AG08396 (cell line): Measurements from ENCODE around the gene RAI1.
"Not testable (repeated sequence)": the region's sequence is repeated elsewhere in the genome, so short reads cannot be mapped to it uniquely, and the experiment has no call there.

ENCODE experiments used
- DNase-seq: peaks from one replicate; pipeline ENCODE4 v3.0.0; 2012; ENCODE audit warnings: low spot score, mixed read lengths

RAI1 gene

DNA sequence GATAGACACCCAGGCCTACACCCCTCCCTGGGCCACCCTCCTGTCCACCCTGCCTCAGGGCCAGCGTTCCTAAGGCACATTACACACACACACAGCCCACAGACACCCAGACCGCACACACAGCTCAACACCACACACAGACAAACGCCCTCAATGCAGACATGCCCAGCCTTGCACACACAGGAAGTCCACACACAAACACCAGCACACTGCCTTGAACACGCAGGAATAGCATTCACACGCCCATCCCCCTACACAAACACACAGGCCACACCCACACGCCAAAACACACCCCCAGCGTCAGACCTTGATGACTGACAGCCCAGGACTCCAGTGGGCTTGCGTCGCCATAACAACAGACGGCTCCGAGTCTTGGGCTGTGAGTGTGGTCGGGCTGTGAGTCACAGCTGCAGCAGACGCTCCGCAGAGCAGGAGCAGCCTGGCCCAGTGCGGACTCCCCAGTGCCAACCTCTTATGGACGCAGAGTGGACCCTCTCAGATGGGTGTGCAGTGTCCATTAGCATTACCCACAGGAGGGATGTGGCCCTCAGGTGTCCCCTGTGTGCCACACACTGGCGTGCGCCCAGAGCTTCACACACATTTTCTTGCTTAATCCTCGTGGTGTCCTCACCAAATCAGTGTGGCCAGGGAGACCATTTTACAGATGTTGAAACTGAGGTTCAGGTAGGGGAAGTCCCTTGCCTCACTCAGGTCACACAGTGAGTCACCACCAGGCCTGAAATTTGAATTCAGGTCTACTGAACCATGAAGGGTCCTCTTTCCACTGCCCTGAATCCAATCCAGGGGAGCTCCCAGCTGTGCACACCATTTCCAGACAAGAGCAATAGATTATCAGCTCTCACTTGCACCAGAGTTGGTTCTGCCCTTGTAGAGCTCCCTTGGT is 17.8 kb upstream of the RAI1 start:
- peak; percentile 97 for DNase-seq

GRCh38 chr17:17664064-17664452 is 17.2 kb upstream of the RAI1 start:
- no peak for DNase-seq

- DNase-seq, result no peak
Observed at GRCh38 chr17:17665255-17665654, 16.0 kb upstream of the RAI1 start.

DNA sequence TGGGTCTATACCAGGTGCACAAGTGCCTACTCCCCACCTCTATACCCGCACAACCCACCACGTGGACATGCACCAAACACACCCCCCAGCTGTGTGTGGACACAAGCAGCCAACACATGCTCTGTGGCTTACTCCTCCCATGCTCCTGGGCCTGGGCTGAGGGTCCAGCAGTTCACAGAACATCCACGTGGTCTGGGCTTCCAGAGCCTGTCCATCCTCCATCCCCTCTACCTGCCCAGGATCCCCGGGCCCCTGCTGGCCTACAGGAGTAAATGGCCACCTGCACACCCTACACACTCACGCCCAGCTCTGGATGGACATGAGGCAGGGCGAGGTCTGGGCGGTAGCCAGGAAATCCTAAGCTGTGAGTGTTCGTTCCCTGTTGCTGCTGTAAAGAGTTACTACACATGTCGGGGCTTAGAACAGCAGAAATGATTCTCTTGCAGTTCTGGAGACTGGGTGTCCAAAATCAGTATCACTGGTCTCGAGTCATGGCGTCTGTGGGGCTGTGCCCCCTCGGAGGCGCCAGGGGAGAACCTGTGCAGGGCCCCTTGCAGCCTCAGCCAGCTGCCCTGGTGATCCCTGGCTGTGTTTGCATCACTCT is 15.0 kb upstream of the RAI1 start:
- DNase-seq, result peak; percentile 80

DNA sequence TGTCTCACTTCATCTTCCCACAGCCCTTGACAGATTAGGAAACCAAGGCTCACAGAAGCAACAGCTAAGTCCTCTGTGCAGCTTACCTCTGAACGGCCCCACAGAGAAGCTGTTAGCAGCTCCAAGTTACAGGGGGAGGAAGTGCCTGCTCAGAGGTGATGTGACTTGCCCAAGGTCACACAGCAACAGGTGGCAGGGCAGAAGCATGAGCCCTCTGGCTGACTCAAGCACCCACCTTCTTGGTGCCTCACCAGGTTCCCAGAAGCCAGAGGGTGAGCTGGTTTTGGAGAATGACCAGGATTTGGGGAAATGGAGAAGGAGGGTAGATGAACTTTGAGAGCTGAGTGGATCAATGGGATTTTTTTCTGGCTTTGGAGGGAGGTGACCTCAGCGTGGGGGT is 14.0 kb upstream of the RAI1 start:
- no peak for DNase-seq

DNA sequence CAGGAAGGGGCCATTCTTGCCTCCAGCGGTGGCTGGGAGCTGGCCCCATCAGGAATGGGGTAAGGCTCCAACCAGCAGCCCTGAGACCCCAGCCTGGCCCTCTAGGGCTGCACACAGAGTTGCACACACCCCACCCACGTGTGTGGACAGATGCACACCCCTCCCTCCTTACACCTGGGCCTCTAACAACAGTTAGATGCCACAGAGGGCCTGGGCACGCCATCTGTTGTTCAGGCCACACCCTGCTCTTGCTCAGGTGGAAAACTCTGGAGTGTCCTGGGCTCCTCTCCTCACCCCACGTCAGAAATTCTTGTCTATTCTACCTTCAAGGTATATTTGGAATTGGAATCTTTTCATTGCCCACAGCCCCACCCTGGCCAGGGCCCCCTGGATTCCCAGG is 13.3 kb upstream of the RAI1 start:
- DNase-seq, result no peak

DNA sequence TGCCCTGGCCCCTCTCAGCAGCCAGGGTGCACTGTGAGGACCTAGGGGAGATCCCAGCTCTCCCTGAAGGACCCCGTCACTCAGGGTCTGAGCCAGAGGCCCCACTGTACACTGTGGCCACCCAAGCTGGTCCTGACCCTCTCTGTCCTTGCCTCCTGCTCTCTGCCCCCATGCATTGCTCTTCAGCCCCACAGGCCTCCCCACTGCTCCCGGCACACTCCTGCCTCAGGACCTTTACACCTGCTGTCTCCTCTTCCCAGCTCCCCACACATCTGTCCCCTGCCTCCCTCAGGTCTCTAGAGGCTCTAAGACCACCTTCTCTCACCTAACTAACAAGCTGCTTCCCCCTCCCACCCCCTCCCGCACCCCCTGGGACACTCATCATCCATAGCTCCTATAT is 12.9 kb upstream of the RAI1 start:
- DNase-seq, result no peak

DNA sequence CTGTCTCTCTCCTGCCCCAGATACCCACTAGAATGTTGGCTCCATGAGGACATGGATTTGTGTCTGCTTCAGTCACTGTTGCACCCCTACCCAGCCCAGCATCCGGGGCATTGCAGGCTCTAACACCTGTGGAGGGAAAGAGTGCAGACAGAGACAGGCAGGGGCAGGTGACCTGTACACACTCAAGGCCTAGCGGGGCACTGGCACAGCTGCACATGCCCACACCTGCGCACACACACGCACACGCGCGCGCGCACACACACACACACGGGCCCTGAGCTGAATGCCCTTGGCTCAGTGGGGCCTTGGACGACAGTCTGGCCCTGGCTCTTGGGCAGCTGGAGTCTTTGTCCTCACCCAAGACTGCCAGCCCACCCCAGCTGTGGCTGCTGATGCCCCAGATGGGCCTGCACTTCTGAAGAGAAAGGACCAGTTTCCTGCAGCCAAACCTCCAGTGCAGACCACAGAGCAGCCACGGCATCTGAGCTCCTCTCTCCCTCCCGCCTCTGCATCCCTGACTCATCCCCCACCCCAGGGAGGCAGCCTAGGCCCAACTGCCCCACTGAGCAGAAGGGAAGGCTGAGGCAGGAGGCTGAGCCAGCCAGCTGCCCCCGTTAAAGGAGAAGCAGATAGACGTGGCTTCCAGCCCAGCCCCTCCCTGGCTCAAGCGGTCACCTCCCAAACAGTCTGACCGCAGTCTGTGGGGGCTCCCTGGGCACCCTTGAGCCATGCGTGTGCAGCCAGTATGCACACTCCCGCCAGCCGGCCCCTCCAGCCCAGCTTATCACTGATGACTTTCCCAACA is 12.3 kb upstream of the RAI1 start:
- DNase-seq, result no peak

DNA sequence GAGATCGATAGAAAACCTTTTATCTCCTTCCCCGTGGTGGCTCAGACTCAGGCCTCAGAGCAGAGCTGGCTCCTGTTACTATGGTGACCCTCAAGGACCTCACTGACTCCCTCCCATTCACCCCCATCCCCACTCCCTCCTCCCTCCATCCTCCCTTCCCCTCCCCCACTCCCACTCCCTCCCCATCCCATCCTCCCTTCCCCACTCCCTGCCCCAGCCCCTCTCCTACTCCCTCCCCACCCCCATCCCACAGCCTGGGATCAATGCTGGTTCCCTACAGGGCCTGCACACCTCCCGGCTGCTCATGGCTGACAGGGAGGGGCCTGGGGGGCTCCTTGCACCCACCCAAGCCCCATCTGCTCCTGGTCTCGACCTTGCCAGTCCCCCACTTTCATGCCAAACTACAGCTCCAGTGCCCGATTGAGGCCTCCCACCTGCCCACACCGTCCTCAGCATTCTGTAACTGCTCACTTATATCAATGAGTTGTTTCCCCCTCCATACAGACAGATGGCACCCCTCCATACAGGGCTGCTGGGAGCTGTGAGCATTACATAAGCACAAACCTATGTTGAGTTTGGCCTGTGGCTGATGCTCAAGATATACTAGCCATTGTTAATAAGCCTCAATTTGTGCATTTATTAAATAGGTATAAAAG is 11.6 kb upstream of the RAI1 start:
- DNase-seq, result no peak

GRCh38 chr17:17670701-17671305 is 10.5 kb upstream of the RAI1 start:
- DNase-seq, result no peak

- no peak for DNase-seq
Observed at GRCh38 chr17:17671369-17672129, 9.7 kb upstream of the RAI1 start.

GRCh38 chr17:17672453-17673368 is 8.5 kb upstream of the RAI1 start:
- DNase-seq, result no peak

GRCh38 chr17:17675416-17675815 is 5.8 kb upstream of the RAI1 start:
- DNase-seq, result no peak

DNA sequence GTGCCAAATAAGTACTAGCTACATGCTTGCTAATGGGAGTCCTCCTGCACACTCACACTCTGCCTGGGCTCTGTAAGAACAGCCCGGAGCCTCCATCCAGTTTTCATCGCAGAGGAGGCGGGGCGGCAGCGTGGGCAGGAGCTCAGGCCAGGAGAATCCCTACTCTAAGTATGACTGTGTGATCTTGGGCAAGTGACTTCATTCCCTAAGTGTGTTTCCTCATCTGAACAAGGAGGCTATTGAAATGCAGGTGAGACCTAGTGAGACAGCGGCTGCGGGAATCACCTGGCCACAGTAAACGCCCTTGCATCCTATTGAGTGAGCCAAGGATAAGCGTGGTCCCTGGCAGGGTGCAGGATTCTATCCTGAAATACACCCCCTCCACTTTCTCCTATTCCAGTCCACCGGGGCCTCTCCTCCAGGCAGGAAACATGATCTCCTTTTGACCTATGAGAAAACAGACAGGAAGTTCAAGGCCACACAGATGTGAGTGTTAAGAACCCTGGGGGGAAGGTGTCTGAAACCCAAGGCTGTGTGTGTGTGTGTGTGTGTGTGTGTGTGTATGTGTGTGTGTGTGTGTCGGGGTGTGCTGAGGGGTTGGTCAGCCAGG is 5.2 kb upstream of the RAI1 start:
- DNase-seq, result no peak

GRCh38 chr17:17676752-17677151 is 4.5 kb upstream of the RAI1 start:
- DNase-seq, result no peak

DNA sequence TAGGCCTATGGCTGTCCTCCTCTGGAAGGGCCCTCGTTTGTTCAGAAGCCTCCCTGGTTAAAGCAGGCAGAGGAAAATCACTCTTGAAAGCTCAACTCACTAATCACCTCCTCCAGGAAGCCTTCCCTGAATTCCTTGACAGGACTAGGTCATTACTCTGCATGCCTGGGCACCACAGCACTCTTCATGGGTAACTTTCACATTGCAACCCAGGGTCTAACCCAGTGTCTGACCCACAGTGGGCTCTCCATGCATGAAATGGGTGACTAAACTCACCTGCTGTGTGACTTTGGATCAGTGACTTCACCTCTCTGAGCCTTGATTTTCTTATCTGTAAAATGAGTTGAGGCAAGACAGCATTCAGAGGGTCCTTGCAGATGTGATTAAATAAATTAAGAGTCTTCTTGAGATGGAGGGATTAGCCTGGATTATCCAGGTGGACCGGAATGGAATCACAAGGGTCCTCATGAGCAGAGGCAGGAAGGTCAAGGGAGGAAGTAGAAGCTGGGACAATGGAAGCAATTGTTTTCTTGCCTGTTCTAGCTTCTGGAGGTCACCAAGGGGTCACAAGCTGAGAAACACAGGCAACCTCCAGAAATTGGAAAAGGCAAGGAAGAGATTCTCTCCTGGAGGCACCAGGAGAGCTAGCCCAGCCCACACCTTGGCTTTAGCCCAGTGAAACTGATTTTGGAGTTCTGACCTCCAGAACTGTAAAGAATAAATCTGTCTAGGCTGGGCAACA is 3.8 kb upstream of the RAI1 start:
- DNase-seq, result no peak

- DNase-seq, result not testable (repeated sequence)
Observed at GRCh38 chr17:17678063-17678699, 3.1 kb upstream of the RAI1 start.

DNA sequence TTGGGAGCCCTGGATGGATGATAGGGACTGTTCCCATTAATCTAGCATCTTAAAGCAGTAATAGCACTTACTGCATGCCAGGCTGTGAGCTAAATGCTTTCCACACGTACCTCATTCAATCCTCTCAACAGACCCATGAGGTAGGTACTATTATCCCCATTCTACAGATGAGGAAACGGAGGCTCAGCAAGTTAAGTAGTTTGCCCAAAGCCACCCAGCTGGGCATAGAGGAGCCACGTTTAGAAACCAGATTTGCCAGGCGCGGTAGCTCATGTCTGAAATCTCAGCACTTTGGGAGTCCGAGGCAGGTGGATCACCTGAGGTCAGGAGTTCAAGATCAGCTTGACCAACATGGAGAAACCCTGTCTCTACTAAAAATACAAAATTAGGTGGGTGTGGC is 2.0 kb upstream of the RAI1 start:
- DNase-seq, result no peak
